Activated B cell treated with CpG ODN at 0.5 μM for 24 hours (primary cell): ENCODE results near the gene PAM. TPM values are rescaled to one million over a fixed set of nuclear protein-coding genes. Genes with fewer than 3 reads are reported as not detected.

Experiments used
- ATAC-seq: fragments of 200-7000 bp; cut with Tn5 transposase; one replicate; pipeline ENCODE4 v1.10.0; 2021; ENCODE audit warnings: low read depth, mild to moderate bottlenecking, moderate library complexity
- CTCF ChIA-PET: fragments of 350-600 bp; sonication (Branson Sonifier 250); formaldehyde crosslinking; loops from one replicate; lab custom pipeline; 2021; ENCODE audit warnings: antibody characterized with exemption; lab: Charles Lee
- POLR2A ChIA-PET: fragments of 350-600 bp; sonication (Branson Sonifier 250); formaldehyde crosslinking; loops from one replicate; lab custom pipeline; 2021; ENCODE audit warnings: antibody characterized with exemption; lab: Charles Lee
- DNase-seq: peaks from one replicate; pipeline ENCODE4 v3.0.0; 2022
- H3K27ac Mint-ChIP-seq: one replicate; pipeline ENCODE4 v1.8.0; 2020; ENCODE audit warnings: mixed read lengths
- H3K27me3 Mint-ChIP-seq: one replicate; pipeline ENCODE4 v1.8.0; 2021; ENCODE audit warnings: mixed read lengths
- H3K36me3 Mint-ChIP-seq: one replicate; pipeline ENCODE4 v1.8.0; 2021; ENCODE audit warnings: low read depth, mixed read lengths
- H3K4me1 Mint-ChIP-seq: one replicate; pipeline ENCODE4 v1.8.0; 2021; ENCODE audit warnings: mixed read lengths
- H3K4me3 Mint-ChIP-seq: one replicate; pipeline ENCODE4 v1.8.0; 2020; ENCODE audit warnings: mild to moderate bottlenecking, mixed read lengths
- H3K9me3 Mint-ChIP-seq: one replicate; pipeline ENCODE4 v1.8.0; 2020; ENCODE audit warnings: mixed read lengths
- intact Hi-C: fragments of 100-400 bp; cut with micrococcal nuclease; formaldehyde crosslinking; loops from one replicate; pipeline ENCODE4 v1.15.1; 2024
- total RNA-seq: library from RNA; stranded (reverse); gene quantifications from 2 replicates; pipeline ENCODE4 v1.2.3, GENCODE V29; 2022
- TF ChIP-seq, protein P1 (sequence below): fragments of 200-600 bp; IDR thresholded peaks from one replicate; pipeline ENCODE4 v1.8.0; 2022; ENCODE audit warnings: antibody characterized with exemption, mild to moderate bottlenecking

PAM gene
- total RNA-seq, 1 donor from 2014 or later = 19.0 TPM

DNA sequence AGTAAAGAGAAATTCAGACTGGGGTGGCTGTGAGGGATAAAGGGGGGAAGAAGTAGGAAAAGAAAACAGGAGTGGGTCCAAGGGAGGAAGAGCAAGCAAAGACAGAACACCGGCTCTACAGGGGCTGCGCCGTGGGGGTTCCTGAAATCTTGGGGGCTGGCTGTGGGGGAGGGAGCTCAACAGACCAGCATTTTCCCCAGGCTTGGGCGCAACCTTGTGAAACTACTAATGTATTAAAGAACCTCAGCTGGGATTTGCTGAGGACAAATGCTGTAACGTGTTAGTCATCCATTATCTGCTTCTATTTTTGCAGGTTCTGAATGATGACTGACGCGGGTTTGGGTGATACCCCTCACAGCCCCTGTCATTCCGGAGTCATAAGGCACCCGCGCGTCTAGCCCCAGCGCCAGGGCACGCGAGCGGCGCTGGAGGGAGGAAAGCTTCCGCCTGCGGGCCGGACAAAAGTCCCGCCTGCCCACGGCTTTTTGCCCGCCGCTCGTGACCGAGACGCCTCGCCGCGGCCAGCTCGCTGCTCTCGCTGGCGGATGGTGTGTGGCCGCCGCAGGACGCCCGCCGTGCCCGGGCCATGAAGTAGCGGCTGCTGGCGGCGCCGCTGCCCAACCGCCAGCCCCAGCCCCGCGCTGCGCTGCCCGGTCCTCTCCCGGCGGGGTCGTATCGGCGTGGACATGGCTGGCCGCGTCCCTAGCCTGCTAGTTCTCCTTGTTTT, 110.6 kb downstream of the PAM start:
- Mint-ChIP-seq H3K36me3 (no peaks in the 10 kb centered on the region), H3K4me1 (peaks cover 13% of the 10 kb centered on the region), H3K27ac (no peak overlapping the region), H3K27me3 (peaks cover 24% of the 10 kb centered on the region), H3K9me3 (no peaks in the 10 kb centered on the region), H3K4me3 (peak overlapping the region; percentile 61)
- ATAC-seq = peak; percentile 80
- peak; percentile 20 for DNase-seq
- intact Hi-C loops = loop anchor here (5.0 kb wide), 1 partner anchor 108 kb away; the partner anchor contains the start of gene PAM
- POLR2A ChIA-PET = interaction anchor here (1.0 kb wide), 1 partner anchor 8 kb away, joined by 3 read pairs; no protein-coding TSS in a partner anchor
- TF ChIP-seq, protein P1, sequence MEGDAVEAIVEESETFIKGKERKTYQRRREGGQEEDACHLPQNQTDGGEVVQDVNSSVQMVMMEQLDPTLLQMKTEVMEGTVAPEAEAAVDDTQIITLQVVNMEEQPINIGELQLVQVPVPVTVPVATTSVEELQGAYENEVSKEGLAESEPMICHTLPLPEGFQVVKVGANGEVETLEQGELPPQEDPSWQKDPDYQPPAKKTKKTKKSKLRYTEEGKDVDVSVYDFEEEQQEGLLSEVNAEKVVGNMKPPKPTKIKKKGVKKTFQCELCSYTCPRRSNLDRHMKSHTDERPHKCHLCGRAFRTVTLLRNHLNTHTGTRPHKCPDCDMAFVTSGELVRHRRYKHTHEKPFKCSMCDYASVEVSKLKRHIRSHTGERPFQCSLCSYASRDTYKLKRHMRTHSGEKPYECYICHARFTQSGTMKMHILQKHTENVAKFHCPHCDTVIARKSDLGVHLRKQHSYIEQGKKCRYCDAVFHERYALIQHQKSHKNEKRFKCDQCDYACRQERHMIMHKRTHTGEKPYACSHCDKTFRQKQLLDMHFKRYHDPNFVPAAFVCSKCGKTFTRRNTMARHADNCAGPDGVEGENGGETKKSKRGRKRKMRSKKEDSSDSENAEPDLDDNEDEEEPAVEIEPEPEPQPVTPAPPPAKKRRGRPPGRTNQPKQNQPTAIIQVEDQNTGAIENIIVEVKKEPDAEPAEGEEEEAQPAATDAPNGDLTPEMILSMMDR = no peak
- CTCF ChIA-PET = no interaction called here

- Mint-ChIP-seq H3K4me1 (peaks cover 13% of the 10 kb centered on the region), H3K36me3 (no peaks in the 10 kb centered on the region), H3K27ac (no peak overlapping the region), H3K4me3 (peak overlapping the region; percentile 61), H3K9me3 (no peaks in the 10 kb centered on the region), H3K27me3 (peaks cover 24% of the 10 kb centered on the region)
- ChIA-PET POLR2A (interaction anchor here (1.0 kb wide), 1 partner anchor 9 kb away, joined by 3 read pairs; no protein-coding TSS in a partner anchor), CTCF (no interaction called here)
- TF ChIP-seq, protein P1 = no peak
- no peak for DNase-seq
- intact Hi-C loops = loop anchor here (5.0 kb wide), 1 partner anchor 109 kb away; the partner anchor contains the start of gene PAM
- ATAC-seq = no peak
Measured at GRCh38 chr5:102866237-102866600, 111.1 kb downstream of the PAM start.

DNA sequence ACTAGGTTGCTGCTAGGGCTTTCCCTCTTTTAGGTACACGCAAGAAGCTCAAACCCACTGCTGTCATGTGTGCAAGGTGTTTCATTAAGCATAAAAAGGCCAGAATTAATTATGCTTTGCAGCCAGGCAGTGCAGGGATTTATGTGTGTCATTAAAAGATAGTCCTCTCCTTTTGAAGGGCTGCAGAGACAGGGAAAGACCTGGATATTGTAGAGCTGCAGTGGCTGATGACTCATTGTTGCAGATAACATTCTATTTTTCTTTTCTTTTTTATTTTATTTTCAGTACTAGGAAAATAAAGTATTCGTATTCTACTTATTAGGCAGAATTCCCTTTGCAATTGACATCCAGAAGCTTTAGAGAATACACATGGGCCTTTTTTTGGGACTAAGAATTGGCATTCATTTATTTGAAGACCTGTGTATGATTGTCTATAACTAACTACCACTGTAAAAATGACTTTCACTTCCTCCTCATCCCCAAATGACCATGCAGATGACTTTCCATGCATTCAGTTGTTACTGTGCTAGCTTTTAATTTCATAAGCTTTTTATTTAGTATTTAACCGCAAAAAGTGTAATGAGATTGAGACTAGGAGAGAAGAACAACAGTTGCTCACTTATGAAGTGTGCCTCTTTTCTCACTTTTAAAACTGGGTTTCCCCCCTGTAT, 113.0 kb downstream of the PAM start:
- H3K4me3 Mint-ChIP-seq = no peak overlapping the region
- DNase-seq (no peak), ATAC-seq (no peak)
- POLR2A ChIA-PET = no interaction called here
- no peaks in the 10 kb centered on the region for H3K36me3 Mint-ChIP-seq
- CTCF ChIA-PET = no interaction called here
- TF ChIP-seq, protein P1 = no peak
- intact Hi-C loops = loop anchor here (5.0 kb wide), 1 partner anchor 111 kb away; the partner anchor contains the start of gene PAM
- no peak overlapping the region for H3K27ac Mint-ChIP-seq
- H3K9me3 Mint-ChIP-seq = no peaks in the 10 kb centered on the region
- peaks cover 13% of the 10 kb centered on the region for H3K4me1 Mint-ChIP-seq
- peaks cover 24% of the 10 kb centered on the region for H3K27me3 Mint-ChIP-seq

DNA sequence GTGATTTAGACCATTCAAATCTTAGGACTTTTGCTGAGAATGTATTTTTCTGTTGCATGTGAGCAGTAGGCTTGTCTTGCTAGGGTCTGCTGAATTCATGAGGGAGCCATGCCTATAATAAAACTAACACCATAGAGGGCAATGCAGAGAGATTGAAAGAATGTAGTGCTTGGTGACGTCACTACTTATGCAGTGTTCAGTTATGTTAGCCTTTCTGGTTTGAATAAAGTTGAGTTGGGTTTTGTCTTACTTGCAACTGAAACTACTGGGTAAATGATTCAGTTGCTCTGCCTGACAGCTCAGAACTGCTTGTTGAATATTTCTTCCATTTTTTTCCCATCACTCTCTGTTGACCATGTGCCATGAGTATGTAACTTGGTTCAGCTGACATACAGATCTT, 114.1 kb downstream of the PAM start:
- H3K36me3 Mint-ChIP-seq = no peaks in the 10 kb centered on the region
- H3K4me3 Mint-ChIP-seq = no peak overlapping the region
- H3K4me1 Mint-ChIP-seq = peaks cover 13% of the 10 kb centered on the region
- POLR2A ChIA-PET = no interaction called here
- H3K27me3 Mint-ChIP-seq = peaks cover 24% of the 10 kb centered on the region
- CTCF ChIA-PET = no interaction called here
- intact Hi-C loops = loop anchor here (5.0 kb wide), 1 partner anchor 112 kb away; the partner anchor contains the start of gene PAM
- no peaks in the 10 kb centered on the region for H3K9me3 Mint-ChIP-seq
- TF ChIP-seq, protein P1 = no peak
- no peak for DNase-seq
- no peak for ATAC-seq
- H3K27ac Mint-ChIP-seq = no peak overlapping the region

GRCh38 chr5:102873379-102873932, 118.4 kb downstream of the PAM start:
- intact Hi-C loops = no loop called here
- no peak overlapping the region for H3K27ac Mint-ChIP-seq
- no peak overlapping the region for H3K4me3 Mint-ChIP-seq
- no peaks in the 10 kb centered on the region for H3K4me1 Mint-ChIP-seq
- DNase-seq = no peak
- H3K9me3 Mint-ChIP-seq = no peaks in the 10 kb centered on the region
- ChIA-PET CTCF (no interaction called here), POLR2A (no interaction called here)
- ATAC-seq = no peak
- TF ChIP-seq, protein P1 = no peak
- H3K27me3 Mint-ChIP-seq = peaks cover 6% of the 10 kb centered on the region
- no peaks in the 10 kb centered on the region for H3K36me3 Mint-ChIP-seq
